ENCODE measurements around the gene C3orf49. TPM values are rescaled to one million over a fixed set of nuclear protein-coding genes. Genes with fewer than 3 reads are reported as not detected.

C3orf49 gene
- total RNA-seq, 4 donors from 2014 or later: not detected

DNA sequence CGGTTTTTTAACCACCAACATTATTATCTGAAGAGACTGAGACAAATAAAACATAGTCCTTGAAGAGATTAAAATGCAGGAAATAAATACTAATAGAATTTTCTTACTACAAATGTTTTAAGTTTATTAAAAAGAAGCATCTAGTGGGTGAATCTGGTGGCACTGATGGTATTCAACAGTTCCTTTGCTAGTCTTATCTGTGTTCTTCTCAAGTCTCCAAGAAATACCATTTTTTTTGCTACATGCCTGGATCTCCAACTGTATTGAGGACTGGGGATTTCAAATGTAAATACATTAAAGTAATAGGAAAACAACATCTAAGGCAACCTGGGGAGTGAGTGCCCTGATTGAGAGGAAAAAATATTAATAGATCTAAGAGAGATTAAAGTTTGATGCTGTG is 22.6 kb downstream of the C3orf49 start:
- intact Hi-C loops (cut with DNase I; ENCODE audit: low total_unique reads): loop anchor here (10.0 kb wide), 1 partner anchor 153 kb away; no protein-coding TSS in a partner anchor
- no peak for DNase-seq (ENCODE audit: low spot score in 2 of 2)
- 0 to 45% methylated on average over 1 of the region's 1 CpG for WGBS, 2 donors
- H3K4me3 ChIP-seq (ENCODE audit: low read depth, poor library complexity, severe bottlenecking): no peak overlapping the region
- no peak for TF ChIP-seq POLR2A (IDR thresholded peaks at IDR 0.05)
- TF ChIP-seq, protein P1, sequence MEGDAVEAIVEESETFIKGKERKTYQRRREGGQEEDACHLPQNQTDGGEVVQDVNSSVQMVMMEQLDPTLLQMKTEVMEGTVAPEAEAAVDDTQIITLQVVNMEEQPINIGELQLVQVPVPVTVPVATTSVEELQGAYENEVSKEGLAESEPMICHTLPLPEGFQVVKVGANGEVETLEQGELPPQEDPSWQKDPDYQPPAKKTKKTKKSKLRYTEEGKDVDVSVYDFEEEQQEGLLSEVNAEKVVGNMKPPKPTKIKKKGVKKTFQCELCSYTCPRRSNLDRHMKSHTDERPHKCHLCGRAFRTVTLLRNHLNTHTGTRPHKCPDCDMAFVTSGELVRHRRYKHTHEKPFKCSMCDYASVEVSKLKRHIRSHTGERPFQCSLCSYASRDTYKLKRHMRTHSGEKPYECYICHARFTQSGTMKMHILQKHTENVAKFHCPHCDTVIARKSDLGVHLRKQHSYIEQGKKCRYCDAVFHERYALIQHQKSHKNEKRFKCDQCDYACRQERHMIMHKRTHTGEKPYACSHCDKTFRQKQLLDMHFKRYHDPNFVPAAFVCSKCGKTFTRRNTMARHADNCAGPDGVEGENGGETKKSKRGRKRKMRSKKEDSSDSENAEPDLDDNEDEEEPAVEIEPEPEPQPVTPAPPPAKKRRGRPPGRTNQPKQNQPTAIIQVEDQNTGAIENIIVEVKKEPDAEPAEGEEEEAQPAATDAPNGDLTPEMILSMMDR (IDR thresholded peaks at IDR 0.05): no peak

DNA sequence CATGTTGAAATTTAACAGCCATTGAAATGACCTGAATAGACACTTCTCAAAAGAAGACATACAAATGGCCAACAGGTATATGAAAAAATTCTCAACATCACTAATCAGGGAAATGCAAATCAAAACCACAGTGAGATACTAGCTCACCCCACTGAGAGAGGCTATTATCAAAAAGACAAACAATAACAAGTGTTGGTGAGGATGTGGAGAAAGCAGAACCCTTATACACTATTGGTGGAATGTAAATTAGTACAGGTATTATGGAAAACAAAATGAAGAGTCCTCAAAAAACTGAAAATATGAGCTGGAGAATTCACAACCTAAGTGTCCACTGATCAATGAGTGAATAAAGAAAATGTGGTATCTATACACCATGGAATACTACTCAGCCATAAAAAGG is 23.0 kb downstream of the C3orf49 start:
- DNase-seq (ENCODE audit: low spot score in 2 of 2): no peak
- no peak overlapping the region for H3K4me3 ChIP-seq (ENCODE audit: low read depth, poor library complexity, severe bottlenecking)
- TF ChIP-seq, protein P1 (IDR thresholded peaks at IDR 0.05): no peak
- no peak for TF ChIP-seq POLR2A (IDR thresholded peaks at IDR 0.05)
- intact Hi-C loops (cut with DNase I; ENCODE audit: low total_unique reads): loop anchor here (10.0 kb wide), 1 partner anchor 153 kb away; no protein-coding TSS in a partner anchor

DNA sequence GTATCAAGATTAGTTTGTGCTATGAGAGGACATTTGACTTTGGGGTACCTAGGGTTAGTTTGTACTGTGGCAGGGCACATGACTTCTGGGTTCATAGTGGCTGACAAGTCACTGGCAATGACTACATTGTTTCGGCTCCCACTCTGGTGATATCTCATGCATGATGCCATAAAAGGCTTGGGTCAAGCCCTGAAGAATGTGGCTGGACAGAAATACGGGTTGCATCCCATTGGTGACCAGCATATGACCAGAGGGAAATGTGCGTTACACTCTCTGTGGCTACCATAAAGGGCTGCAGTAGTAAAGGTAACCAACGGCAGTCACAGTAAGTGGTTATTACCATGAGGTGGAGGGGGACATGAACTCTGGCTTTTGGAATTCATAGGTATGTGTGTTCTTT is 26.1 kb downstream of the C3orf49 start:
- DNase-seq (ENCODE audit: low spot score in 2 of 2): no peak
- WGBS, 2 donors: 83 to 91% methylated on average over 4 of the region's 4 CpGs
- intact Hi-C loops (cut with DNase I; ENCODE audit: low total_unique reads): loop anchor here (10.0 kb wide), 1 partner anchor 150 kb away; no protein-coding TSS in a partner anchor
- TF ChIP-seq, protein P1 (IDR thresholded peaks at IDR 0.05): no peak
- TF ChIP-seq POLR2A (IDR thresholded peaks at IDR 0.05): no peak
- H3K4me3 ChIP-seq (ENCODE audit: low read depth, poor library complexity, severe bottlenecking): no peak overlapping the region

DNA sequence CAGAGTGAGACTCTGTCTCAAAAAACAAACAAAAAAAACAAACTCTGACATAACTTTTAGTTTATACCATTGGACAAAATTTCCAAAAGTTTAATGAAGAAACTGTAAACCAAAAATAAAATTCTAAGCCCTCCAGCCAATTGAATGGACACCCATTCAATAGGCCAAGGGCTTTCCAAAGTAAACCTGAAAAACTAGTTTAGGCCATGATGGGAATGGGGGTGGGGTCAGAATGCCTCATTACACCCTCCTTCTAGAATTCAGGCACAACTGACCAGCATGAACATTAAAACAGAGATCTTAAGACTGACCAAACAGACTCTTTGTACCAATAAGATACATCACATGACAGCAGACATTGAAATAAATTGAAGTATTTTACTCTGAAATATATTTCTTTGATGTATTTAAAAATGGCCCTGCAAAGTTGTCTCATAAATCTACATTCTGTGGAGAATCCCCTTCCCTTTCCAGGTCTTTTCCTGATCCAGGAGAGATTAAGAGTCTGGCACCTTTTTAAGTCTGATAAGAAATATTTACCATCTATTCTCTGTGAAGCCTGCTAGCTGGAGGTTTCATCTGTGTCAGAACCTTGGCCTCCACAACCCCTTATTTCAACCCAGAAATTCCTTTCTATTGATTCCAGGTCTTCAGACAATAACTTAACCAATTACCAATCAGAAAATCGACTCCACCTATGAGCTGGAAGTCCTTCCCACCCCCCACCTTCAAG is 28.8 kb downstream of the C3orf49 start:
- H3K4me3 ChIP-seq (ENCODE audit: low read depth, poor library complexity, severe bottlenecking): no peak overlapping the region
- TF ChIP-seq POLR2A (IDR thresholded peaks at IDR 0.05): no peak
- TF ChIP-seq, protein P1 (IDR thresholded peaks at IDR 0.05): no peak
- DNase-seq (ENCODE audit: low spot score in 2 of 2): no peak
- WGBS, 2 donors: 45 to 61% methylated on average over 1 of the region's 1 CpG
- intact Hi-C loops (cut with DNase I; ENCODE audit: low total_unique reads): loop anchor here (10.0 kb wide), 1 partner anchor 147 kb away; no protein-coding TSS in a partner anchor

DNA sequence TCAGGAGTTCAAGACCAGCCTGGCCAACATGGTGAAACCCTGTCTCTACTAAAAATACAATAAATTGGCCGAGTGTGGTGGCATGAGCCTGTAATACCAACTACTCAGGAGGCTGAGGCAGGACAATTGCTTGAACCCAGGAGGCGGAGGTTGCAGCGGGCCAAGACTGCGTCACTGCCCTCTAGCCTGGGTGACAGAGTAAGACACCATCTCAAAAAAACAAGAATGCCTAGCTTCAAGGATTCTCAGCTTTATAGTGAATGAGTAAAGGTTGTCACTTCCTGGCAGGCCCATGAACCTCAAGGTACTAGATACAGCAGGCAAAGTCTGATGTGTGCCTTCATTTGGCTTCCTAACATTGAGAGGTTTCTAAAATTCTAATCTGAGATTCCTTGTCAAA is 30.1 kb downstream of the C3orf49 start:
- intact Hi-C loops (cut with DNase I; ENCODE audit: low total_unique reads): loop anchor here (10.0 kb wide), 1 partner anchor 146 kb away; no protein-coding TSS in a partner anchor

More for the DNA sequence above, 30.1 kb downstream of the C3orf49 start:
- no peak overlapping the region for H3K4me3 ChIP-seq (ENCODE audit: low read depth, poor library complexity, severe bottlenecking)
- TF ChIP-seq, protein P1 (IDR thresholded peaks at IDR 0.05): no peak
- TF ChIP-seq POLR2A (IDR thresholded peaks at IDR 0.05): no peak
- WGBS, 2 donors: 93 to 97% methylated on average over 4 of the region's 4 CpGs
- DNase-seq (ENCODE audit: low spot score in 2 of 2): no peak

All from lower leg skin (tissue), 4 donors.